ENCODE results near the gene KCNK10.

KCNK10 gene

DNA sequence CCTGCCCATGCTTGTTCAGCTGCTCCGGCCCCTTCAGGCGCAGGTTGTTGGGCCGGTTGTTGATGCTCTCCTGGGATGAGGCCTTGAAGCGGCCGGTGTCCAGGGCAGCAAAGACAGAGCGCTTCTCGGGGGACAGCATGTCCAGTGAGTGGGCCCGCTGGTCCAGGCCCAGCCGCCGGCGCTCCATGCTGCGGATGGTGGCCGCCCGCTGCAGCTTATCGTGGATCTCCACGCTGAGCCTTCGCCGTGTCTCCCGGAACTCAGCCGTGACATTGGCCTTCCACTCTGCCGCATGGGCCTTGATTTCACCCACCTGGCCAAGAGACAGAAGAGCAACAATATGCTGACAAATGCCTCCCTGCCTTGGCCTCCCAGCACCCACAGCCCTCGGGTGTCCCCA, 137.2 kb downstream of the KCNK10 start:
- DNase-seq (ENCODE audit: low read depth in 2 of 2): no peak

DNA sequence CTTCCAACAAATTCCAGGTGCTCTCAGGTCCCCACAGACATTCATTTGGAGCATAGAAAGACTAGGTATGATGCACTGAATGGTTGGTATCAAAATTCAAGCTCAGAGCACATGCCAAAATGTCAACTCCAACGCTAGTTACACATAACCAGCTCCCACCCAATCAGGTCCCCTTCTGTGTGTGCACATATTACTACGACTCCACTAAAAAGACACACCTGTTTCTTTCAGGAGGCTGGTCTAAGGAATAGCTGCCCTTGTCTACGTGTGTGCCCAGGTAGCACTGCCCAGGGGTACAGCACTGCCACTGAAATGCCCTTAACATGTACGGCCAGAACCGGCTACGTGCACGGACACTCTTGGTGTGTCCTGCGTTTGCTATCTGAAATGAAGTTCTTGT, 138.1 kb downstream of the KCNK10 start:
- no peak for DNase-seq (ENCODE audit: low read depth in 2 of 2)

DNA sequence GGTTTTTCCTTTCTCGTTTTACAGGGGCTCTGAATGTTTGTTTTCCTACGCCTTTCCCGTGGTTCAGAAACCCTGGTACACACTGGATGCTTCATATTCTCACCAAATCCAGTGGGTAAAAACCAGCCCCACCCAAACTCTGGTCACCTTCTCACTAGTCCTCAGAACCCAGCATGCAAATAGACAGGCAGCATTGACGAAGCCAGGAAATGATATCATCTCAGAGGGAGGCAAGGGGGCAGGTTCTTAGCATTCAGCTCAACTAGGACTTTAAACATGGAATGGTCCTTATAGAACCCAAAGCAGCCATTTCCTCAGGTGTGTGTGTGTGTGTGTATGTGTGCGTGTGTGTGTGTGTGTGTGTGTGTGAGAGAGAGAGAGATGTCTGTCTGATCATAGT, 142.0 kb downstream of the KCNK10 start:
- no peak for DNase-seq (ENCODE audit: low read depth in 2 of 2)

DNA sequence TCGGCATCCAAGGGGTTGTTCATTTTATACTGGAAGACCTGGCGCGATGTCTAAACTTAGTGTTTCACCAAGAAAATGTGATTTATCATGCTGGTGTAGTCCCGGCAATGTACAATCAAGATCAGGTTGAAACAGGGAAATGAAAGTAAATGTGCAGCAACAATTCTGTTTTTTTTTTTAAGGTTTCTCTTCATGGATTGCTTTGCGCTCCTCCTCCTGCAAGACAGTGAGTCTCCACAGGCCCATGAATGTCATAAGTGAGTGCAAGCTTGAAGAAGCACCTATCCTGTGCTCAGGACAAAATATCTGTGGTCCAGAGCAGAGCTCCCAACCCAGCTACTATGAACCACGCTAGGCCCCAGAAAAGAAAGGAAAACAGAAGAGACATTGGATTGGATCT, 143.4 kb downstream of the KCNK10 start:
- no peak for DNase-seq (ENCODE audit: low read depth in 2 of 2)

DNA sequence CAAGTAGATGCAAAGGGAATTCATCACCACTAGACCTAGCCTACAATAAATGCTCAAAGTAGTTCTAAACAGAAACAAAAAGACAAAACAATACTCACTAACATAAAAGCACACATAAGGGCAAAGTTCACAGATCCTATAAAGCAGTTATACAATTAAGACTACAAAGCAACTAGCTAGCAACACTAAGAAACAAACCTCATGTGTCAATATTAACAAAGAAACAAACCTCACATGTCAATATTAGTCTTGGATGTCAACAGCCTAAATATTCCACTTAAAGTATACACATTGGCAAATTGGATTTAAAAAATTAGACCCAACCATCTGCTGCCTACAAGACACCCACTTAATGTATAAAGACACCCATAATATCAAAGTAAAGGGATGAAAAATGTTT, 152.7 kb downstream of the KCNK10 start:
- DNase-seq (ENCODE audit: low read depth in 2 of 2): no peak

DNA sequence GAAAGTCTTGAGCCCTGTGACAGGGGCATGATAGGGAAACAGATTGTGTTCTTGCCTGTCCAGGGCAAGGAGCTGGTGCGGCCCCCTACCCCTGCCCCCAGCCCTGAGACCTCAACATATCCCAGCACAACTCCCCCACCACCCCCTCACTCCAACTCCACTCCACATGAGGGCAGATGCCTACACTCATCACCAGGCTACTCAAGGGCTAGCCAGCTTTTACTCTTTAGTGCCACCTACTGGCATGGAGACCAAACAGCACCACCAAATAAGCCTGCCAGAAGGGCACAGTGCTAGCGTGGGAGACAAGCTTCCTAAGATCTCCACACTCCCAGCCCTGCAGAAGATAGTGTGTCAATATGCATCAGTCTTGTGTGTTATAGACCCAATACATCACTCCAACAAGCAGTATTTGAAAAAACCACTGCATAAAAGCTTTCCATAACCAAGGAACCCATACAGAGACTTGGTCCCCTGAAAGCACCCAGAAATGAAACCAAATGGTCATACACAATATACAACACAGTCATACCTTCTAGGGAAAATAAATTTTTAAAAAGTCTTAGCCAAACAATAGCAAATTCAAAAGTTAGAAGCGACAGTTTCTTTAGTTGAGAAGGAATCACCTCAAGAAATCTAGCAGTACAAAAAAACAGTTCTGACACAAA, 154.4 kb downstream of the KCNK10 start:
- DNase-seq (ENCODE audit: low read depth in 2 of 2): peak; percentile 7 to 24

DNA sequence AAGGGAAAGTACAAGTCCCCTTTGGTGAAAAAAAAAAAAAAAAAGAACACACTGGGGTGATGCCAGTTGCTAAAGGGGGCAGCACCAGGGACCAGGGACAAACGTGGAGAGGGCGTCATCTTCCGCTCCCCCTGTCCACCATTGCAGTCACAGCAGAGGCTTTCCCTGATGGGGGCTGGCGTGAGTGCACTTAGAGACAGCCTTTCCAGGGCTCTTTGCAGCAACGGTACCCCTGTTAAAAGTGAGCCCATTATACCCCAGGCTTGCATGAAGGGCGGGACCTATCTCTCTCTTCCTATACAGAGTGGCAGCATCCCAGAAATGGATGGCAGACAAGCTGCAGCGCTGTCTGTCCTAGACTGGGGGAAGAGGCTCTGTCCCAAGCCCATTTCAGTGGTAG, 155.0 kb downstream of the KCNK10 start:
- DNase-seq (ENCODE audit: low read depth in 2 of 2): no peak

DNA sequence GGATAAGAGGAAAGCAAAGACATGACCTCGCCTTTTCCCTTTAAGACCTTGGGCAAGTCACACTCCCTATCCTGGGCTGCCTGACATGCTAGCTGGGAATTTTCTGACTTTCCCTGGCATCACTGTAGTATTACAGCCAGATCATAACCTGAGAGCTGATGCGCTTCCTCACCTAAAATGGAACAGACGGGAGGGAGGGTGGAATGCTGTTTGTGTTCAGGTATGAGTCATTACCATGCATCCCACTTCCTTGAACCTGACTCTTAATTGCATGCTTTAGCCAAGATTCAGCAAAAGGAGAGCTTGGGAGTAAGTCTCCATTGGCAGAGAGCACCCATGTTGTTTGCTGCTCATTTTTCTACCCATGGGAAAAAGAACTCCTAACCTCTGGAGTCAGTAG, 156.5 kb downstream of the KCNK10 start:
- DNase-seq (ENCODE audit: low read depth in 2 of 2): no peak

DNA sequence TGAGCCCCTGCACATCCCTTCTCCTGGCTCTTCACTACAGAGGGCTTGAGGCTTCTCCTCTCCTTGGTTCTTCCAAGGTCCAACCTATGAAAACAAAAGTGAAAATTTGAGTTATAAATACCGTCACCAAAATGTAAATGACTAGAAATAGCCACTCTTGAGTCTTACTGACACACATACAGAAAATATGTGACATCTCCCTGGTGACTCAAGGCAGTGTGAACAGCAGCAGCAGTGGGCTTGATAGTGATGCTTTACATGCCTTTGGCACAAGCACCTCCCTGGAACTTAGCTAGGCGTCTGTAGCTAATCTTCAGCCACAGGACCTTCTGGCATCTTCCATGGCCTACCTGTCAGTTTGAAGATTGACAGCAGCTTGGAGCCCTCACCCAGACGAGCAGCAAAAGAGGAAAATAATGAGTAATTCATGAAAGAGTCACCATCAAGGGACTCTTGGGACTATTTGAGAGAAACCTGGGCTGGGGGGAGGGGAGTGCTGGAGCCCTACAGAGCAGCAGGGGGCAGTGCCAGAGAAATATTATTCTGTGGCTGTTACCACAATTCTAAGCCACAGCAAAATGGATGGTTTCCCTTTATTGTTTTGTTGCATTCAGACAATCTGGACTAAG, 158.0 kb downstream of the KCNK10 start:
- DNase-seq (ENCODE audit: low read depth in 2 of 2): no peak

DNA sequence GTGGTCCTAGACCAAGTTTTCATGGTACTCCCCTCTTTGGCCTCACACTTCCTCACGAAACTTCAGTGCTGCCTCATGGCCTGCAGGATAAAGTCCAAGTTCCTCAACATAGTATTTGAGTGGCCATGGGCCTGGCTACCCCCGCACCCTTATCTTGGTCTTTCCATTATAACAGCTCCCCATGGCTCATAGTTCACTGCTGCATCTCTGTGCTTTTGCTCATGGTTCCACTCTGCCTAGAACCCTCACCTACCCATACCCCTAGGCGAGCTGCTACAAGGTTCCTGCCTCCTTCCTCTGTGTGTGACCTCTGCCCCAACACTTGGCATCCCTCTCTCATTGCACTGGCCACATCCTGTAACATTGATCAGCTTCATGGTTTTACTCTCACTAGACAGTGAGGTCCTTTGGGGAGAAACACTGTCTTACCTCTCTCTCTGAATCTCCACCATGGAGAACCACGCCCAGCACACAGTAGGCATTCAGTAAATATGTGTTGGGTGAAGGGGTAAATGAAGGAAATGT, 159.3 kb downstream of the KCNK10 start:
- DNase-seq (ENCODE audit: low read depth in 2 of 2): no peak

DNA sequence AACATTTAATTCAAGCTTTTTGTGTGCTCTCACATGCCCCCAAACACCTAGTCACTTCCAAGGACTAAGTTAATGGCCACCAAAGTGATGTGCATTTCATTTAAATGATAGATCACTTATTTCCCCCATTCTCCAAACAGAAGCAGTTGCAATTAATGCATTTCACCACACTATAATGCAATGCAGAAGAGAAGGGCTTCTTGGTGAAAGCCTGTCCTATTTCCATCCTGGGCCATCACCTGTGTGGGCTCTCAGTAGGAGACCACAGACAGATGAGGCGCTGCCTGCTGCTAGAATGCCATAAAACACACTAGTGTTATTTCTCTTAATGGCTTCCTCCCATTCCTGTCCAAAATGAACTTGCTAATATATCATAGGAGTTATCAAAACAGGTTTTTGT, 166.9 kb downstream of the KCNK10 start:
- no peak for DNase-seq (ENCODE audit: low read depth in 2 of 2)

DNA sequence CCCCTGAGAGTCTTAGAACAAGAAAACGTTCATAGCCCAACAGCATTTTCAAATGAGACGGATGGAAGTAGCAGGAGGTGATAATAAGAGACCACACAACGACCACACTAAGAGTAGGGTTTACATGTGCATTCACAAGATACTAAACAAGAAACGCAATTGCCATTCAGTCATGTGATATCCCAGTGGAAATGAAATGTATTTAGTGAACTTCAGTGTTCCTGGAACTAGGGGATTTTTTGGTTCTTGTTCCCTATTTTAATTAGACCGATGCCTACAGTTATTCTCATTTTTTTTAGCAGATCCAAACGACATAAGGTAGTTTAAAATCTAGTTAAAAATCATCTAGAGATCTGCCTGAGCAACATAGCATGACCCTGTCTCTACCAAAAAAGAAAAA, 168.1 kb downstream of the KCNK10 start:
- DNase-seq (ENCODE audit: low read depth in 2 of 2): no peak

DNA sequence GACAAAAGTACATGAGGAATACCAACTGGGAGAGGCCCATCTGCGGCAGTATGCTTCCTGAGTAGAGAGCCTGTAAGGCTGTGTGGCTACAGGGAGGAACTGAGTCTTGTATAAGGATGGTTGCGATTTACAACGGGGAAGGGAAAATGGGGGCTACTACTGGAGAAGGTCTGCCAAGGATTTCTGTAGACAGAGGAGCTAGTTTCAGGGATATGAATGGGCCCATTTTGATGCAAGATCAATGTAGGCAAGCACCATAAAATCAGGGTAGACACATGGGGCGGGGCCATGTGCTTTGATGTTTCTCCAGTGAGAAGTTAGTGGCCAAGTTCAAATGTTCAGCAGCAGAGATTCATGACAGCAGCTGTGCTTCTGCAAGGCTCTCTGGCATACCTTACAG, 168.7 kb downstream of the KCNK10 start:
- no peak for DNase-seq (ENCODE audit: low read depth in 2 of 2)

DNA sequence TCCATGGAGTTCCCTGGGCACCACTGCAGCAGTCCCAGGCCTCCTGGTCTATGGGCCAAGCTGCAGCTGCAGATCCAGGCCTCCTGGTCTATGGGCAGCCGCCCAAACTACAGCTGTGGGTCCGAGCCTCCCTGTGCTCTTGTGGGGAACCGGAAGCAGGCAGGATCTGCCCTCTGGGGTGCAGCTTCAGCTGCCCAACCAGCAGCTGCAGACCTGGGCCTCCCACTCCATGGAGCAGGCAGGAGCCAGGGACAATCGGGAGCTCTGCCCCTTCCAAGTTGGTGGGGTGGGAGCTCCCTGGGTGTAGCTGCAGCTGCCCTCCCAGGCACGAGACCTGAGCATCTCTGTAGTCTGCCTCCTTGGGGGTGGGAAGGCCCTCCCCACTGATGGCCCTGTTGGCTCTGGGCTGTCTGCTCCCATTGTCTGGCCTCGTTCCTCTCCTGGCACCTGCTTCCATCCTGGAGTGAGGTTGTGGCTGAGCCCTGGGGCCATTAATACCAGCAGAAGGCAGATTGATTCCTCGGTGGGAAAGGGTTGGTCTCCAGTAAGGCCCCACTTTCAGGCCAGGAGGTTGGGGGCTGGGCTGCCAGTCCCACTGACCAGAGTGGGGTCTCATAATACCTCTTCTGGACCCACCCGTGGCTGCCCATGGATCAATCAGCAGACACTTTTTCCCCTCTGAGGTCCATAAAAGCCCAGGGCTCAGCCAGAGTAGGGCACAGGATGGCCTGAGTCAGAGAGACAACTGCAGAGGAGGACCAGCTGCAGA, 176.0 kb downstream of the KCNK10 start:
- no peak for DNase-seq (ENCODE audit: low read depth in 2 of 2)

DNA sequence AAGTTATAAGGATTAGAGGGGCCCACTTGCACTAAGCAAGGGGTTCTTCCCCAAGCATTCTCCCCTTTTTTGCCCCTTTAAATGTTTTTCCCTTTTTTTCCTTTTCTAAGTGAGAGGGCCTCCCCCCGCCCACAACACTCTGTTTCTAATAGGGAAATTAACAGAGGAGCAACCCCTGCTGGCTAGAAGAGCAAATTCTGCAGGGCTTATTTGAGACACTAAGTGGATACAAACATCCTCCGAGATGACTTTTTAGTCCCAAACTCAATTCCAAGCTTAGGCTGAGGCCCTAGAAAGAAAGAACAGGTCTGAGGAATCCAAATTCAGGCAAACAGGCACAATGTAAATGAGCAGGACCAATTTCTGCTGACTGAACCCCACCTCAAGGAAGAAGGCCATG, 179.3 kb downstream of the KCNK10 start:
- DNase-seq (ENCODE audit: low read depth in 2 of 2): no peak

DNA sequence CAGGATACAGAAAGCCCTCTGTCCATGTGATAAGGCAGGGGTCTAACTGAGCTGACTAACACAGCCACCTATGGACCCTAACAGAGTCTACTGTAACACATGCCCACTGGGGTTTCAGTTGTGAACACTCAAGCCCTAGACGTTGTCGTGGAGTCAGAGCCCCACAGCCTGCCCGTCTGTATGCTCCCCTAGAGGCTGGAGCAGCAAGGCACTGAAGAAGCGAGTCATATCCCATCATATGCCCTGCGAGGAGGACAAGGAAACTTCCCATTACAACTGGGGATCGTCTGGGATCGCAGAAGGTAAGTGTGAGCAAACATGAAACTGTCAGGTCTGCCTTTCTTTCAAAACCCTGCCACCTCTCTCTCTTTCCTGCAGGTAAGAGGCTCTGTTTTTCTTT, 180.1 kb downstream of the KCNK10 start:
- no peak for DNase-seq (ENCODE audit: low read depth in 2 of 2)

DNA sequence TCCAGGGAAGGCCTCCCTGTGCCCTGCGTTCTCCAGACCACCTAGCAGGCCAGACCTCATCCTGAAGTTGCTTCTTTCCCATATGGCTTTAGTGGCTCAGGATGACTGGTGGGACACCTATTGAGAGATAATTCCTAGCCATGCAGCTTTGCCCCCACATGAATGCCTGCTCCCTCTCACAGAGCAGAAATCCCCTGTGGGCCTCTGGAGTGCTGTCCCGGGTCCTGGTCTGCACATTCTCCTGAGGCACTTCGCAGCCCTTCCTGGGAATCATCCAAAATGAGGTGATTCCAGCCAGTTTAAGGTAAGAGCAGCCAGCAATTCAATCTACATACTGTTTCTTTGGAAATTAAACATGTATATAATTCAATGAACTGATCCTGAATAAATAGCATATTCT, 182.2 kb downstream of the KCNK10 start:
- no peak for DNase-seq (ENCODE audit: low read depth in 2 of 2)

DNA sequence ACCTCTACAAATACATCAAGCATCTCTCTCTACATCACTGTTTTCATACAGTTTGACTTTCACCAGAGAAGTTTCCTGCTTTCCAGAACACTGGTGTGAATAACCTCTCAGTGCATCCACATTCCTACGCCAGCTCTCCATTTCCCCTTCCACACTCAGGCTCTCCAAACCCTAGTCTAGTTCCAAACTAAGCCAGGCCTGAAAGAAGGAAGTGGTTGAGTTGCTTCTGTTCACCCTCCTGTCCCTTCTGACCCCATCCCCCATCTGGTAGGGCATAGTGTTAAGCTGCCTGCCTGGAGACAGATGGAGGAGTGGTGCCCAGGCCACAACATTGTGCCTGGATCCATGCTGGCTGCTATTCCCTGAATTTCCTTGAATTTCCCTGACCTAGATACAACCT, 185.7 kb downstream of the KCNK10 start:
- DNase-seq (ENCODE audit: low read depth in 2 of 2): no peak
